ENCODE measurements around the gene NR2C1.

NR2C1 gene

GRCh38 chr12:95083938-95084337, 10.5 kb upstream of the NR2C1 start:
- DNase-seq = no peak

- no peak for DNase-seq
These were observed 10.1 kb upstream of the NR2C1 start for GRCh38 chr12:95083471-95083870.

- DNase-seq = no peak
These were observed 3.9 kb upstream of the NR2C1 start for GRCh38 chr12:95077341-95077740.

GRCh38 chr12:95074766-95075165, 1.3 kb upstream of the NR2C1 start:
- DNase-seq = no peak

- no peak for DNase-seq
These were observed 491 bp upstream of the NR2C1 start for GRCh38 chr12:95073698-95074520.

GRCh38 chr12:95070378-95070777, 3.0 kb downstream of the NR2C1 start:
- DNase-seq = no peak

GRCh38 chr12:95066091-95066855, 7.1 kb downstream of the NR2C1 start:
- DNase-seq = no peak

GRCh38 chr12:95060951-95061350, 12.5 kb downstream of the NR2C1 start:
- no peak for DNase-seq

- no peak for DNase-seq
These were observed 13.4 kb downstream of the NR2C1 start for GRCh38 chr12:95059984-95060383.

- DNase-seq = no peak
These were observed 16.0 kb downstream of the NR2C1 start for GRCh38 chr12:95057424-95057823.

GRCh38 chr12:95055057-95055456, 18.4 kb downstream of the NR2C1 start:
- no peak for DNase-seq

GRCh38 chr12:95054206-95054605, 19.2 kb downstream of the NR2C1 start:
- DNase-seq = no peak

- no peak for DNase-seq
These were observed 22.2 kb downstream of the NR2C1 start for GRCh38 chr12:95051241-95051640.

GRCh38 chr12:95037906-95038305, 35.5 kb downstream of the NR2C1 start:
- DNase-seq = peak; percentile 0

- no peak for DNase-seq
These were observed 38.7 kb downstream of the NR2C1 start for GRCh38 chr12:95034750-95035149.

- DNase-seq = no peak
These were observed 50.9 kb downstream of the NR2C1 start for GRCh38 chr12:95022477-95022876.

- DNase-seq = no peak
These were observed 55.9 kb downstream of the NR2C1 start for GRCh38 chr12:95017482-95017881.

GRCh38 chr12:95016120-95016519, 57.3 kb downstream of the NR2C1 start:
- no peak for DNase-seq

- DNase-seq = no peak
These were observed 58.9 kb downstream of the NR2C1 start for GRCh38 chr12:95014554-95014953.

GRCh38 chr12:95006206-95006605, 67.2 kb downstream of the NR2C1 start:
- DNase-seq = no peak

GRCh38 chr12:95004610-95005009, 68.8 kb downstream of the NR2C1 start:
- no peak for DNase-seq

- DNase-seq = no peak
These were observed 69.5 kb downstream of the NR2C1 start for GRCh38 chr12:95003921-95004272.

GRCh38 chr12:95003213-95003920, 70.1 kb downstream of the NR2C1 start, which contains the start of gene NDUFA12:
Gene NDUFA12 (minus strand): TSS chr12:95003697. CDS start chr12:95003680, 17 bp downstream.
- DNase-seq = peak; percentile 97

GRCh38 chr12:95002754-95003153, 70.7 kb downstream of the NR2C1 start:
- DNase-seq = no peak

Measured in activated CD4-positive, alpha-beta T cell treated with anti-CD3 and anti-CD28 coated beads, Interleukin-2, amount 50 U/mL, for 16 hours (primary cell).